Measurements from ENCODE around the gene YOD1.

The YOD1 gene

GRCh38 chr1:207006083-207006482, 44.9 kb downstream of the YOD1 start:
- no peak for TF ChIP-seq CTCF (IDR thresholded peaks at IDR 0.05)

GRCh38 chr1:207004931-207005830, 45.8 kb downstream of the YOD1 start:
- TF ChIP-seq CTCF (IDR thresholded peaks at IDR 0.05), result peak; percentile 91

GRCh38 chr1:207003210-207003609, 47.8 kb downstream of the YOD1 start:
- no peak for TF ChIP-seq CTCF (IDR thresholded peaks at IDR 0.05)

- no peak for TF ChIP-seq CTCF (IDR thresholded peaks at IDR 0.05)
Observed at GRCh38 chr1:207002724-207003146, 48.3 kb downstream of the YOD1 start.

GRCh38 chr1:207001492-207002245, 49.3 kb downstream of the YOD1 start:
- TF ChIP-seq CTCF (IDR thresholded peaks at IDR 0.05), result no peak

GRCh38 chr1:207000651-207001291, 50.2 kb downstream of the YOD1 start:
- no peak for TF ChIP-seq CTCF (IDR thresholded peaks at IDR 0.05)

GRCh38 chr1:206998816-206999215, 52.2 kb downstream of the YOD1 start:
- no peak for TF ChIP-seq CTCF (IDR thresholded peaks at IDR 0.05)
